Measurements from ENCODE around the gene NMBR. TPM values are rescaled to one million over a fixed set of nuclear protein-coding genes. Genes with fewer than 3 reads are reported as not detected.
"Not testable (repeated sequence)": the region's sequence is repeated elsewhere in the genome, so short reads cannot be mapped to it uniquely, and the experiment has no call there.

The NMBR gene
- total and polyA plus RNA-seq, 2 donors (not counting 1 experiment from before 2014, with no cell fraction given): 0.09 TPM; not detected in 1

DNA sequence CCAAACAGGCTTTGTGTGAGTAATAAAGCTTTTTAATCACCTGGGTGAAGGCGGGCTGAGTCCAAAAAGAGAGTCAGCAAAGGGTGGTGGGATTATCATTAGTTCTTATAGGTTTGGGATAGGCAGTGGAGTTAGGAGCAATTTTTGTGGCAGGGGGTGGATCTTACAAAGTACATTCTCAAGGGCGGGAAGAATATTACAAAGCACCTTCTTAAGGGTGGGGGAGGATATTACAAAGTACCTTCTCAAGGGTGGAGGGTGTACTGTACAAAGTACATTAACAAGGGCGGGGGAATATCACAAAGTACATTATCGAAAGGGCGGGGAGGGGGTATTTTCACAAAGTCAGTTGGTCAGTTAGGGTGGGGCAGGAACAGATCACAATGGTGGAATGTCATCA lies 42.1 kb downstream of the NMBR start:
- H3K4me3 Mint-ChIP-seq; H3K4me2 ChIP-seq (replicated peaks; ENCODE audit: low read depth, low read length, poor library complexity, severe bottlenecking); H3K9me3 Mint-ChIP-seq (ENCODE audit: insufficient read depth); H4K20me1 ChIP-seq (ENCODE audit: control insufficient read depth, insufficient read depth, low read length, poor library complexity, severe bottlenecking); H3K9ac ChIP-seq (ENCODE audit: low read length); H3K27ac ChIP-seq (ENCODE audit: low read length in 2 of 2); H3K9me3 ChIP-seq (ENCODE audit: control extremely low read depth in 1 of 3, control insufficient read depth in 2 of 3, insufficient read depth in 1 of 3, low read length in 2 of 3); H3K27me3 Mint-ChIP-seq; H3K4me1 ChIP-seq (ENCODE audit: control insufficient read depth in 2 of 2, insufficient read depth in 2 of 2, low read length in 2 of 2); H2AFZ ChIP-seq (ENCODE audit: insufficient read depth, low read depth, low read length, poor library complexity, severe bottlenecking); H3K36me3 ChIP-seq (replicated peaks in 1 of 2; ENCODE audit: control extremely low read depth in 1 of 2, control insufficient read depth in 1 of 2, extremely low read depth in 1 of 2, insufficient read depth in 2 of 2, low read length in 1 of 2); H3K4me1 Mint-ChIP-seq; DNase-seq; H3K79me2 ChIP-seq (ENCODE audit: control insufficient read depth, insufficient read depth, low read length); H3K27ac Mint-ChIP-seq; intact Hi-C loops (cut with micrococcal nuclease); POLR2A ChIA-PET; H3K4me3 ChIP-seq (ENCODE audit: control extremely low read depth in 1 of 5, extremely low read depth in 1 of 5, insufficient read depth in 1 of 5, low read depth in 2 of 5, low read length in 4 of 5); H3K27me3 ChIP-seq (replicated peaks in 1 of 4; ENCODE audit: control extremely low read depth in 1 of 4, control insufficient read depth in 3 of 4, insufficient read depth in 4 of 4, low read length in 3 of 4); ATAC-seq (ENCODE audit: low read depth): not testable (repeated sequence)
- CTCF ChIA-PET: interaction anchor here (0.8 kb wide), 1 partner anchor 10 kb away, joined by 3 read pairs; no protein-coding TSS in a partner anchor
- 90% methylated on average over 5 of the region's 5 CpGs for WGBS (ENCODE audit: insufficient coverage)

DNA sequence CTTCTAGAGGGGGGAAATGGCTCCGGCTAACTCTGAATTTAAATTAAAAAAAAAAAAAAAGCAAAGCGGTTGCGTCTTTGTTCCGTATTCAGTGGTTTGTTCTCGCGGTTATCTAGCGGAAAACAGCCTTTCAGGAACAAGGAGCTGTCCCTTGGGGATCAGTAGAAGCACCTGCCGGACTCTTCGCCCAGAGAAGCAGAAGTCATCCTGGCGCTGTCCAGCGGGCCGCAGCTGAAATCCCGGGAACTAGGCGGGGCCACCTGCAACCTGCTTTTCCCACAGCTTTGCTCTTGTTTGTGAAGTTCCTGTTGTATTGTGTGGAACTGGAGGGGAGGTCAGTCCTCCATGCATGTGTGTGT lies 58.1 kb downstream of the NMBR start:
- POLR2A ChIA-PET: no interaction called here
- CTCF ChIA-PET: no interaction called here

More for the DNA sequence above, 58.1 kb downstream of the NMBR start:
- no peaks in the 10 kb centered on the region for H3K4me1 ChIP-seq (ENCODE audit: control insufficient read depth in 2 of 2, insufficient read depth in 2 of 2, low read length in 2 of 2)
- H3K4me3 ChIP-seq (ENCODE audit: control extremely low read depth in 1 of 5, extremely low read depth in 1 of 5, insufficient read depth in 1 of 5, low read depth in 2 of 5, low read length in 4 of 5): no peak overlapping the region
- intact Hi-C loops (cut with micrococcal nuclease): no loop called here
- Mint-ChIP-seq H3K4me1 (no peaks in the 10 kb centered on the region), H3K9me3 (ENCODE audit: insufficient read depth) (peaks cover 2% of the 10 kb centered on the region), H3K27ac (no peak overlapping the region), H3K27me3 (peaks cover 15% of the 10 kb centered on the region), H3K4me3 (no peak overlapping the region)
- H3K9me3 ChIP-seq (ENCODE audit: control extremely low read depth in 1 of 3, control insufficient read depth in 2 of 3, insufficient read depth in 1 of 3, low read length in 2 of 3): peaks cover 0 to 3% (median 0%) of the 10 kb centered on the region in 3 donors
- no peak overlapping the region for H3K27ac ChIP-seq (ENCODE audit: low read length in 2 of 2)
- DNase-seq: no peak
- peak overlapping the region; percentile 8 for H3K4me2 ChIP-seq (replicated peaks; ENCODE audit: low read depth, low read length, poor library complexity, severe bottlenecking)
- no peaks in the 10 kb centered on the region for H4K20me1 ChIP-seq (ENCODE audit: control insufficient read depth, insufficient read depth, low read length, poor library complexity, severe bottlenecking)
- H3K9ac ChIP-seq (ENCODE audit: low read length): no peak overlapping the region
- no peak overlapping the region for H2AFZ ChIP-seq (ENCODE audit: insufficient read depth, low read depth, low read length, poor library complexity, severe bottlenecking)
- TF ChIP-seq, protein P1, sequence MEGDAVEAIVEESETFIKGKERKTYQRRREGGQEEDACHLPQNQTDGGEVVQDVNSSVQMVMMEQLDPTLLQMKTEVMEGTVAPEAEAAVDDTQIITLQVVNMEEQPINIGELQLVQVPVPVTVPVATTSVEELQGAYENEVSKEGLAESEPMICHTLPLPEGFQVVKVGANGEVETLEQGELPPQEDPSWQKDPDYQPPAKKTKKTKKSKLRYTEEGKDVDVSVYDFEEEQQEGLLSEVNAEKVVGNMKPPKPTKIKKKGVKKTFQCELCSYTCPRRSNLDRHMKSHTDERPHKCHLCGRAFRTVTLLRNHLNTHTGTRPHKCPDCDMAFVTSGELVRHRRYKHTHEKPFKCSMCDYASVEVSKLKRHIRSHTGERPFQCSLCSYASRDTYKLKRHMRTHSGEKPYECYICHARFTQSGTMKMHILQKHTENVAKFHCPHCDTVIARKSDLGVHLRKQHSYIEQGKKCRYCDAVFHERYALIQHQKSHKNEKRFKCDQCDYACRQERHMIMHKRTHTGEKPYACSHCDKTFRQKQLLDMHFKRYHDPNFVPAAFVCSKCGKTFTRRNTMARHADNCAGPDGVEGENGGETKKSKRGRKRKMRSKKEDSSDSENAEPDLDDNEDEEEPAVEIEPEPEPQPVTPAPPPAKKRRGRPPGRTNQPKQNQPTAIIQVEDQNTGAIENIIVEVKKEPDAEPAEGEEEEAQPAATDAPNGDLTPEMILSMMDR (IDR thresholded peaks at IDR 0.05): no peak
- TF ChIP-seq EZH2 (IDR thresholded peaks at IDR 0.05; ENCODE audit: borderline replicate concordance, insufficient read depth, low read depth, low read length, poor library complexity, severe bottlenecking): no peak
- 9% methylated on average over 10 of the region's 14 CpGs for WGBS (ENCODE audit: insufficient coverage)
- peaks cover 0 to 13% (median 4%) of the 10 kb centered on the region in 4 experiments for H3K27me3 ChIP-seq (replicated peaks in 1 of 4; ENCODE audit: control extremely low read depth in 1 of 4, control insufficient read depth in 3 of 4, insufficient read depth in 4 of 4, low read length in 3 of 4)
- ATAC-seq (ENCODE audit: low read depth): no peak
- H3K36me3 ChIP-seq (replicated peaks in 1 of 2; ENCODE audit: control extremely low read depth in 1 of 2, control insufficient read depth in 1 of 2, extremely low read depth in 1 of 2, insufficient read depth in 2 of 2, low read length in 1 of 2): no peaks in the 10 kb centered on the region
- H3K79me2 ChIP-seq (ENCODE audit: control insufficient read depth, insufficient read depth, low read length): no peaks in the 10 kb centered on the region
